SK-N-SH treated with all-trans-retinoic acid at 6 μM for 48 hours (cell line): ENCODE measurements around the gene KCNJ13.

ENCODE experiments used
- ATAC-seq: fragments of 200-7000 bp; cut with Tn5 transposase; 3 replicates; pipeline ENCODE4 v1.9.1; 2020; ENCODE audit warnings: mild to moderate bottlenecking, moderate library complexity
- ARNTL ChIP-seq: fragments of 450-650 bp; formaldehyde crosslinking; IDR thresholded peaks from 2 replicates; pipeline ENCODE4 v1.5.0; 2020; ENCODE audit warnings: low read depth, mild to moderate bottlenecking, moderate library complexity, borderline replicate concordance
- BACH2 ChIP-seq: fragments of 250-450 bp; sonication (Bioruptor Pico); IDR thresholded peaks from 2 replicates; pipeline ENCODE4 v1.9.0; 2021; ENCODE audit warnings: mild to moderate bottlenecking, borderline replicate concordance
- ESRRG ChIP-seq: fragments of 250-450 bp; sonication (Bioruptor Pico); IDR thresholded peaks from 2 replicates; pipeline ENCODE4 v1.6.1; 2021; ENCODE audit warnings: mild to moderate bottlenecking
- GLIS3 ChIP-seq: fragments of 250-450 bp; sonication (Bioruptor Pico); IDR thresholded peaks from 2 replicates; pipeline ENCODE4 v1.5.0; 2020; ENCODE audit warnings: mild to moderate bottlenecking, moderate library complexity
- OSR1 ChIP-seq: fragments of 250-450 bp; sonication (Bioruptor Pico); IDR thresholded peaks from 2 replicates; pipeline ENCODE4 v1.8.0; 2022; ENCODE audit warnings: moderate library complexity, mild to moderate bottlenecking, inconsistent platforms
- PATZ1 ChIP-seq: fragments of 250-450 bp; sonication (Bioruptor Pico); IDR thresholded peaks from 2 replicates; pipeline ENCODE4 v1.8.0; 2020; ENCODE audit warnings: mild to moderate bottlenecking, moderate library complexity, borderline replicate concordance
- PPARA ChIP-seq: fragments of 250-450 bp; sonication (Bioruptor Pico); IDR thresholded peaks from 2 replicates; pipeline ENCODE4 v1.5.0; 2020; ENCODE audit warnings: mild to moderate bottlenecking, borderline replicate concordance
- RARB ChIP-seq: fragments of 250-450 bp; sonication (Bioruptor Pico); IDR thresholded peaks from 2 replicates; pipeline ENCODE4 v1.8.0; 2021; ENCODE audit warnings: mild to moderate bottlenecking, moderate library complexity
- SNAI2 ChIP-seq: fragments of 250-450 bp; sonication (Bioruptor Pico); IDR thresholded peaks from 2 replicates; pipeline ENCODE4 v1.5.0; 2020; ENCODE audit warnings: mild to moderate bottlenecking, moderate library complexity
- TCF4 ChIP-seq: fragments of 250-450 bp; sonication (Bioruptor Pico); IDR thresholded peaks from 2 replicates; pipeline ENCODE4 v1.8.0; 2021; ENCODE audit warnings: mild to moderate bottlenecking, moderate library complexity, borderline replicate concordance
- TOX ChIP-seq: fragments of 250-450 bp; sonication (Bioruptor Pico); IDR thresholded peaks from 2 replicates; pipeline ENCODE4 v1.8.0; 2021; ENCODE audit warnings: mild to moderate bottlenecking, moderate library complexity, borderline replicate concordance
- TSHZ2 ChIP-seq: fragments of 250-450 bp; sonication (Bioruptor Pico); IDR thresholded peaks from 2 replicates; pipeline ENCODE4 v1.5.0; 2020; ENCODE audit warnings: mild to moderate bottlenecking, moderate library complexity
- ZC3H10 ChIP-seq: fragments of 250-450 bp; sonication (Bioruptor Pico); IDR thresholded peaks from 2 replicates; pipeline ENCODE4 v1.5.1; 2021; ENCODE audit warnings: mild to moderate bottlenecking, moderate library complexity
- ZFP3 ChIP-seq: fragments of 250-450 bp; sonication (Bioruptor Pico); IDR thresholded peaks from 2 replicates; pipeline ENCODE4 v1.5.0; 2020; ENCODE audit warnings: mild to moderate bottlenecking, moderate library complexity
- ZFP30 ChIP-seq: fragments of 450-650 bp; formaldehyde crosslinking; IDR thresholded peaks from 2 replicates; pipeline ENCODE4 v1.5.0; 2022; ENCODE audit warnings: mild to moderate bottlenecking, moderate library complexity
- ZNF565 ChIP-seq: fragments of 450-650 bp; formaldehyde crosslinking; conservative IDR thresholded peaks from 2 replicates; pipeline ENCODE4 v1.5.0; 2020; ENCODE audit warnings: low read depth, mild to moderate bottlenecking, moderate library complexity
- ZNF70 ChIP-seq: fragments of 450-650 bp; formaldehyde crosslinking; IDR thresholded peaks from 2 replicates; pipeline ENCODE4 v1.5.0; 2020; ENCODE audit warnings: mild to moderate bottlenecking, moderate library complexity
- ZNF8 ChIP-seq: fragments of 450-650 bp; formaldehyde crosslinking; IDR thresholded peaks from 2 replicates; pipeline ENCODE4 v1.5.0; 2020; ENCODE audit warnings: mild to moderate bottlenecking, moderate library complexity
- TF ChIP-seq, protein P1 (sequence below): fragments of 250-450 bp; sonication (Bioruptor Pico); IDR thresholded peaks from 2 replicates; pipeline ENCODE4 v1.5.1; 2021; ENCODE audit warnings: mild to moderate bottlenecking, moderate library complexity
- TF ChIP-seq, protein P2 (sequence below): fragments of 250-450 bp; sonication (Bioruptor Pico); IDR thresholded peaks from 2 replicates; pipeline ENCODE4 v1.5.1; 2020; ENCODE audit warnings: low read depth, mild to moderate bottlenecking, moderate library complexity
- TF ChIP-seq, protein P3 (sequence below): fragments of 250-450 bp; sonication (Bioruptor Pico); IDR thresholded peaks from 2 replicates; pipeline ENCODE4 v1.8.0; 2021; ENCODE audit warnings: low read depth, mild to moderate bottlenecking, moderate library complexity, borderline replicate concordance

KCNJ13 gene

DNA sequence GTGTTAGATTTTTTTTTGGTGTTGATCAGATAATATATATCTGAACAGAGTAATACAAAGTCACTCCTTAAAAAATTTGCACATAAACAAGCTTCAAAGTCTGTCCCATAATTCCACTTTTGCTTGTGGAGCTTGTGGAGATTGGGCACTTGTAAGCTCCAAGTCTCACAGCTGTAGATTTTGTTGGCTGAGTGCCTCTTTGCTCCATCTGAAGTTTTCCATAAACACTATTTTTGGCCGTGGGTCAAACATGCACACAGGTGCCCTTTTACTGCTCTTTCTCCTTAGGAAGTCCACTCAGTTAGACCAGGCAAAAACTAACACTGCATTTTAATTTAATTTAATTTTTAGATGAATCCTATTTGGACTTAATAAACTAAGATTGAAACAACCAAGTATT lies 3.6 kb upstream of the KCNJ13 start:
- TF ChIP-seq, protein P1, sequence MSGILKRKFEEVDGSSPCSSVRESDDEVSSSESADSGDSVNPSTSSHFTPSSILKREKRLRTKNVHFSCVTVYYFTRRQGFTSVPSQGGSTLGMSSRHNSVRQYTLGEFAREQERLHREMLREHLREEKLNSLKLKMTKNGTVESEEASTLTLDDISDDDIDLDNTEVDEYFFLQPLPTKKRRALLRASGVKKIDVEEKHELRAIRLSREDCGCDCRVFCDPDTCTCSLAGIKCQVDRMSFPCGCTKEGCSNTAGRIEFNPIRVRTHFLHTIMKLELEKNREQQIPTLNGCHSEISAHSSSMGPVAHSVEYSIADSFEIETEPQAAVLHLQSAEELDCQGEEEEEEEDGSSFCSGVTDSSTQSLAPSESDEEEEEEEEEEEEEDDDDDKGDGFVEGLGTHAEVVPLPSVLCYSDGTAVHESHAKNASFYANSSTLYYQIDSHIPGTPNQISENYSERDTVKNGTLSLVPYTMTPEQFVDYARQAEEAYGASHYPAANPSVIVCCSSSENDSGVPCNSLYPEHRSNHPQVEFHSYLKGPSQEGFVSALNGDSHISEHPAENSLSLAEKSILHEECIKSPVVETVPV: no peak
- TF ChIP-seq OSR1 (CRISPR knock-in tag): no peak
- TF ChIP-seq ZNF70: no peak
- TF ChIP-seq ZC3H10 (CRISPR knock-in tag): no peak
- TF ChIP-seq, all 23 proteins: peak for 0
- no peak for ATAC-seq

GRCh38 chr2:232779465-232779864 lies 3.1 kb upstream of the KCNJ13 start:
- ATAC-seq: no peak
- TF ChIP-seq, protein P2, sequence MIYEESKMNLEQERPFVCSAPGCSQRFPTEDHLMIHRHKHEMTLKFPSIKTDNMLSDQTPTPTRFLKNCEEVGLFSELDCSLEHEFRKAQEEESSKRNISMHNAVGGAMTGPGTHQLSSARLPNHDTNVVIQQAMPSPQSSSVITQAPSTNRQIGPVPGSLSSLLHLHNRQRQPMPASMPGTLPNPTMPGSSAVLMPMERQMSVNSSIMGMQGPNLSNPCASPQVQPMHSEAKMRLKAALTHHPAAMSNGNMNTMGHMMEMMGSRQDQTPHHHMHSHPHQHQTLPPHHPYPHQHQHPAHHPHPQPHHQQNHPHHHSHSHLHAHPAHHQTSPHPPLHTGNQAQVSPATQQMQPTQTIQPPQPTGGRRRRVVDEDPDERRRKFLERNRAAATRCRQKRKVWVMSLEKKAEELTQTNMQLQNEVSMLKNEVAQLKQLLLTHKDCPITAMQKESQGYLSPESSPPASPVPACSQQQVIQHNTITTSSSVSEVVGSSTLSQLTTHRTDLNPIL (CRISPR knock-in tag): no peak
- TF ChIP-seq BACH2 (no peak), ZFP30 (CRISPR knock-in tag) (no peak), ZC3H10 (CRISPR knock-in tag) (no peak), OSR1 (CRISPR knock-in tag) (no peak), TOX (CRISPR knock-in tag) (no peak)
- TF ChIP-seq, protein P3, sequence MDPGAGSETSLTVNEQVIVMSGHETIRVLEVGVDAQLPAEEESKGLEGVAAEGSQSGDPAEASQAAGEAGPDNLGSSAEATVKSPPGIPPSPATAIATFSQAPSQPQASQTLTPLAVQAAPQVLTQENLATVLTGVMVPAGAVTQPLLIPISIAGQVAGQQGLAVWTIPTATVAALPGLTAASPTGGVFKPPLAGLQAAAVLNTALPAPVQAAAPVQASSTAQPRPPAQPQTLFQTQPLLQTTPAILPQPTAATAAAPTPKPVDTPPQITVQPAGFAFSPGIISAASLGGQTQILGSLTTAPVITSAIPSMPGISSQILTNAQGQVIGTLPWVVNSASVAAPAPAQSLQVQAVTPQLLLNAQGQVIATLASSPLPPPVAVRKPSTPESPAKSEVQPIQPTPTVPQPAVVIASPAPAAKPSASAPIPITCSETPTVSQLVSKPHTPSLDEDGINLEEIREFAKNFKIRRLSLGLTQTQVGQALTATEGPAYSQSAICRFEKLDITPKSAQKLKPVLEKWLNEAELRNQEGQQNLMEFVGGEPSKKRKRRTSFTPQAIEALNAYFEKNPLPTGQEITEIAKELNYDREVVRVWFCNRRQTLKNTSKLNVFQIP: no peak

DNA sequence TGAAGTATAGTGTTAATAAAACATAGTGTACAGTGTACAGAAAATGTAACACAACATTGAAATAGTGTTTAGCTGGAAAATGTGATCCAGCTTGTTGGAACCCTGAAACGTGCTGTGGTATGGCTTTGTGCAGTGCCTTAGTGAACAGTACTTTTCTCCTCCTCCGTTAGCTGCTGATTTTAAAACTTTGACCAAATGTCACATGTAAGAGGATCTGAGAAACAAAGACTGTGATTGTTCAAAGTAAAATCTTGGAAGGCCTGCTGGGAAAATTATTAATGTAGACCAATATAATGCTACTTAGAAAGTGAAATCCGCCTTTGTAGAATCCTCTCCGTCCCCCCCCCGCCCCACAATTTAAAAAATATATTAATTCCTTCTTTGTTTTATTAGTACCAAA lies 911 bp upstream of the KCNJ13 start:
- ATAC-seq: no peak

More for the DNA sequence above, 911 bp upstream of the KCNJ13 start:
- TF ChIP-seq TSHZ2 (no peak), TOX (CRISPR knock-in tag) (no peak), ZNF8 (CRISPR knock-in tag) (no peak), RARB (CRISPR knock-in tag) (no peak), ZFP30 (CRISPR knock-in tag) (no peak), PATZ1 (CRISPR knock-in tag) (no peak), GLIS3 (CRISPR knock-in tag) (no peak), PPARA (CRISPR knock-in tag) (no peak), SNAI2 (CRISPR knock-in tag) (no peak), OSR1 (CRISPR knock-in tag) (no peak), ARNTL (no peak), TCF4 (no peak), ZNF70 (no peak), BACH2 (no peak), ZNF565 (CRISPR knock-in tag) (no peak), ZFP3 (CRISPR knock-in tag) (no peak), ESRRG (CRISPR knock-in tag) (no peak)
- TF ChIP-seq, protein P2 (CRISPR knock-in tag): no peak
- TF ChIP-seq, protein P1: no peak
